HepG2 (cell line): Measurements from ENCODE around the gene ABI2. TPM values are rescaled to one million over a fixed set of nuclear protein-coding genes. Genes with fewer than 3 reads are reported as not detected.

Source experiments
- ATAC-seq: fragments of 200-7000 bp; cut with Tn5 transposase; 3 replicates; pipeline ENCODE4 v1.9.1; 2020; ENCODE audit warnings: mild to moderate bottlenecking, moderate library complexity
- BruUV-seq: library from RNA; stranded (reverse); fragments of 400-500 nt; replicated peaks from 2 replicates; lab custom pipeline; 2021; lab: Mats Ljungman, UMichigan
- CTCF ChIA-PET: fragments of 300-600 bp; formaldehyde crosslinking; extraction: SDS; loops from one replicate; lab custom pipeline; 2021; ENCODE audit warnings: low total read pairs, inconsistent platforms, low intra/inter-chr PET ratio; lab: Yijun Ruan, JAX
- POLR2A ChIA-PET: fragments of 350-600 bp; sonication (Branson Sonifier 250); formaldehyde crosslinking; loops from one replicate; lab custom pipeline; 2020; ENCODE audit warnings: antibody characterized with exemption, inconsistent platforms; lab: Yijun Ruan, JAX
- DNase-seq: peaks from one replicate; pipeline ENCODE4 v3.0.0-alpha.2; 2015; ENCODE audit warnings: low spot score
- FAIRE-seq: peaks from 3 replicates; lab custom pipeline; 2011; peaks lifted over from hg19 to GRCh38; lab: Jason Lieb, UNC
- H2AFZ ChIP-seq: one replicate; pipeline ENCODE4 v1.6.1; 2011; ENCODE audit warnings: low read length, inconsistent platforms
- H3K27ac ChIP-seq: fragments of 300-600 bp; 3 replicates; pipeline ENCODE4 v1.8.0; 2011; ENCODE audit warnings: mixed run types, mild to moderate bottlenecking, mixed read lengths, low read length, inconsistent platforms; ENCODE audit not compliant: insufficient read depth; ENCODE audit errors: extremely low read length
- H3K27me3 ChIP-seq, 2 experiments: fragments of 200-600 bp in 1 of 2; 2 replicates in 1 of 2; 3 replicates in 1 of 2; pipeline versions ENCODE4 v1.6.0 to v1.8.0; 2011; ENCODE audit warnings: low read length in 2 of 2, mild to moderate bottlenecking in 2 of 2, moderate library complexity in 2 of 2, inconsistent platforms in 1 of 2; ENCODE audit not compliant: insufficient read depth in 2 of 2, control insufficient read depth in 1 of 2
- H3K36me3 ChIP-seq, 2 experiments: fragments of 200-600 bp in 1 of 2; replicated peaks in 1 of 2; 2 replicates in 1 of 2; 3 replicates in 1 of 2; pipeline versions ENCODE4 v1.5.1 to v1.8.0; 2011; ENCODE audit warnings: low read length in 2 of 2, inconsistent platforms in 1 of 2; ENCODE audit not compliant: insufficient read depth in 2 of 2, control insufficient read depth in 1 of 2
- H3K4me1 ChIP-seq: 2 replicates; pipeline ENCODE4 v1.5.1; 2012; ENCODE audit warnings: low read length, inconsistent platforms; ENCODE audit not compliant: insufficient read depth
- H3K4me2 ChIP-seq: 2 replicates; pipeline ENCODE4 v1.6.0; 2011; ENCODE audit warnings: low read depth, low read length, inconsistent platforms
- H3K4me3 ChIP-seq, 3 experiments: fragments of 200-600 bp in 1 of 3; sonication (generic), shearing (Covaris generic) in 1 of 3; replicated peaks in 1 of 3; 2 replicates each; pipeline ENCODE4 v1.5.1; 2011 to 2016; ENCODE audit warnings: low read length in 3 of 3, inconsistent platforms in 2 of 3, low read depth in 2 of 3, mild to moderate bottlenecking in 2 of 3, control low read depth in 1 of 3, mixed read lengths in 1 of 3; ENCODE audit not compliant: insufficient read depth in 1 of 3
- H3K79me2 ChIP-seq: one replicate; pipeline ENCODE4 v1.6.1; 2011; ENCODE audit warnings: low read length, inconsistent platforms; ENCODE audit not compliant: insufficient read depth
- H3K9ac ChIP-seq: 2 replicates; pipeline ENCODE4 v1.6.0; 2011; ENCODE audit warnings: mild to moderate bottlenecking, low read depth, low read length, inconsistent platforms; ENCODE audit not compliant: insufficient read depth
- H3K9me3 ChIP-seq: 2 replicates; pipeline ENCODE4 v1.5.1; 2012; ENCODE audit warnings: mild to moderate bottlenecking, low read length
- H4K20me1 ChIP-seq: 2 replicates; pipeline ENCODE4 v1.6.0; 2011; ENCODE audit warnings: inconsistent platforms, mild to moderate bottlenecking, low read length, moderate library complexity; ENCODE audit not compliant: insufficient read depth
- DMAP1 ChIP-seq: IDR thresholded peaks from 2 replicates; pipeline ENCODE4 v1.6.1; 2016
- ERF ChIP-seq: IDR thresholded peaks from 2 replicates; pipeline ENCODE4 v1.6.1; 2018; ENCODE audit warnings: missing biosample characterization, missing genetic modification reagents
- GMEB1 ChIP-seq: sonication (generic); formaldehyde crosslinking; IDR thresholded peaks from 2 replicates; pipeline ENCODE4 v1.5.1; 2020; ENCODE audit warnings: missing genetic modification reagents, mild to moderate bottlenecking, borderline replicate concordance
- HNF4A ChIP-seq: sonication (generic); formaldehyde crosslinking; IDR thresholded peaks from 2 replicates; pipeline ENCODE4 v1.4.0; 2020; ENCODE audit warnings: missing genetic modification reagents
- POLR2G ChIP-seq: fragments of 200-400 bp; formaldehyde crosslinking; IDR thresholded peaks from 2 replicates; pipeline ENCODE4 v1.6.1; 2018; ENCODE audit warnings: mild to moderate bottlenecking, low read depth, low read length, moderate library complexity
- STAG1 ChIP-seq: sonication (generic); formaldehyde crosslinking; IDR thresholded peaks from 2 replicates; pipeline ENCODE4 v1.4.0; 2020; ENCODE audit warnings: missing genetic modification reagents
- ZNF292 ChIP-seq: sonication (generic); formaldehyde crosslinking; IDR thresholded peaks from 2 replicates; pipeline ENCODE4 v1.8.1; 2022; ENCODE audit warnings: mild to moderate bottlenecking, low read depth, missing genetic modification reagents, borderline replicate concordance
- ZNF30 ChIP-seq: sonication (generic); formaldehyde crosslinking; IDR thresholded peaks from 2 replicates; pipeline ENCODE4 v1.5.0; 2020; ENCODE audit warnings: mild to moderate bottlenecking, missing genetic modification reagents
- ZSCAN30 ChIP-seq: sonication (generic); formaldehyde crosslinking; IDR thresholded peaks from 2 replicates; pipeline ENCODE4 v1.5.0; 2020; ENCODE audit warnings: mild to moderate bottlenecking, missing genetic modification reagents
- WGBS: methylation state at CpG from one replicate; pipeline ENCODE4 v1.1.6; 2017; ENCODE audit warnings: low lambda C conversion rate; 5-methylcytosine and 5-hydroxymethylcytosine counted together
- in situ Hi-C: cut with HindIII; loops from 2 replicates; pipeline ENCODE4 v1.10.0; 2017; ENCODE audit warnings: low pct_unique_long_range_greater_than_20kb; ENCODE audit not compliant: extremely low pct_ligation_motif_present
- intact Hi-C: fragments of 100-400 bp; cut with micrococcal nuclease; formaldehyde crosslinking; loops from one replicate; pipeline ENCODE4 v1.10.0; 2022; ENCODE audit not compliant: unreplicated experiment
- polyA plus RNA-seq, 8 experiments: library from polyadenylated mRNA; depleted of rRNA in 3 of 8; stranded (reverse) in 7 of 8; unstranded in 1 of 8; fragments of >200 nt; fragmentation: Illumina TruSeq in 4 of 8; extraction: Trizol in 4 of 8; gene quantifications; 2 replicates each; pipeline versions ENCODE4 v1.2.1 to v1.2.3, GENCODE V29; 2011 to 2016; ENCODE audit warnings: low read depth in 4 of 8, missing spikeins in 1 of 8, mixed read lengths in 1 of 8; ENCODE audit not compliant: insufficient read depth in 1 of 8
- total RNA-seq, 5 experiments: library from RNA; depleted of rRNA; stranded (reverse); fragments of >200 nt; fragmentation: Illumina TruSeq; extraction: Trizol; gene quantifications; 2 replicates each; pipeline ENCODE4 v1.2.3, GENCODE V29; 2016; ENCODE audit warnings: low read depth in 1 of 5
- TF ChIP-seq, protein P1 (sequence below): IDR thresholded peaks from 2 replicates; pipeline ENCODE4 v1.6.1; 2016; ENCODE audit warnings: low read depth

ABI2 gene
- total and polyA plus RNA-seq, 2 of the 13 experiments (the other 11 are each of a cell fraction or from before 2014, with no cell fraction given) = 28.4 to 32.4 TPM

DNA sequence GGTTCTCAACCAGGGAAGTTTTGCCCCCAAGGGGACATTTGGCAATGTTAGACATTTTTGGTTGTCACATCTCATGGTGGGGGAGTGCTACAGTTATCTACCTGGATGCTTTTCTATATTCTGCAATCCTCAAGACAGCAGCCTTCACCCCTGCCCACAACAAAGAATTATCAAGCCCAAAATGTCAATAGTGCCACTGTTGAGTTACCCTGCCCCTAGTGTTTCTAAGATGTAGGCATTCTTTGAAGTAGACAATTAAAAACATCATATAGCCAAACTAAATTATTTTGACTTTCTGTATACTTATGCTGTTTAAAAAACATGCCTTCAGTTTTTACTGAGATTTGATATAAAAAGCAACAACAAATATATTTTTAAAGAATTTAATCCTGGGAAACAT is 48.0 kb downstream of the ABI2 start:
- Histone ChIP-seq H3K4me2 (no peak overlapping the region), H3K79me2 (no peaks in the 10 kb centered on the region), H3K9me3 (no peaks in the 10 kb centered on the region), H2AFZ (no peak overlapping the region), H3K36me3 (peaks cover 0 to 4% of the 10 kb centered on the region in 2 experiments; a peak in 3 of 5 replicates), H3K9ac (no peak overlapping the region), H4K20me1 (no peaks in the 10 kb centered on the region), H3K4me3 (no peak overlapping the region), H3K27me3 (no peaks in the 10 kb centered on the region), H3K27ac (no peak overlapping the region), H3K4me1 (no peaks in the 10 kb centered on the region)
- no peak for FAIRE-seq
- BruUV-seq = no TSS peak
- ChIA-PET CTCF (no interaction called here), POLR2A (no interaction called here)
- in situ Hi-C loops = no loop called here
- TF ChIP-seq STAG1 (CRISPR knock-in tag) (0 out of 2 replicates have a peak, but pooled peaks have one; percentile 21), ZNF30 (CRISPR knock-in tag) (no peak)
- no peak for ATAC-seq
- no peak for DNase-seq
- intact Hi-C loops = no loop called here

- WGBS = 90% methylated on average over 3 of the region's 3 CpGs
- intact Hi-C loops = no loop called here
- BruUV-seq = no TSS peak
- POLR2A ChIA-PET = no interaction called here
- Histone ChIP-seq H3K4me1 (no peaks in the 10 kb centered on the region), H3K4me3 (no peak overlapping the region), H3K27ac (no peak overlapping the region), H3K9me3 (no peaks in the 10 kb centered on the region), H3K79me2 (no peaks in the 10 kb centered on the region), H4K20me1 (no peaks in the 10 kb centered on the region), H3K4me2 (no peak overlapping the region), H3K27me3 (no peaks in the 10 kb centered on the region), H3K9ac (no peak overlapping the region), H3K36me3 (peaks cover 0 to 4% of the 10 kb centered on the region in 2 experiments; a peak in 3 of 5 replicates), H2AFZ (no peak overlapping the region)
- CTCF ChIA-PET = no interaction called here
- TF ChIP-seq HNF4A (CRISPR knock-in tag) (peak; percentile 38; the same call in 1 of the 2 replicates), DMAP1 (no peak), ERF (CRISPR knock-in tag) (no peak), GMEB1 (CRISPR knock-in tag) (no peak), ZNF292 (CRISPR knock-in tag) (0 out of 2 replicates have a peak, but pooled peaks have one; percentile 36), ZSCAN30 (no peak), POLR2G (no peak)
- TF ChIP-seq, protein P1, sequence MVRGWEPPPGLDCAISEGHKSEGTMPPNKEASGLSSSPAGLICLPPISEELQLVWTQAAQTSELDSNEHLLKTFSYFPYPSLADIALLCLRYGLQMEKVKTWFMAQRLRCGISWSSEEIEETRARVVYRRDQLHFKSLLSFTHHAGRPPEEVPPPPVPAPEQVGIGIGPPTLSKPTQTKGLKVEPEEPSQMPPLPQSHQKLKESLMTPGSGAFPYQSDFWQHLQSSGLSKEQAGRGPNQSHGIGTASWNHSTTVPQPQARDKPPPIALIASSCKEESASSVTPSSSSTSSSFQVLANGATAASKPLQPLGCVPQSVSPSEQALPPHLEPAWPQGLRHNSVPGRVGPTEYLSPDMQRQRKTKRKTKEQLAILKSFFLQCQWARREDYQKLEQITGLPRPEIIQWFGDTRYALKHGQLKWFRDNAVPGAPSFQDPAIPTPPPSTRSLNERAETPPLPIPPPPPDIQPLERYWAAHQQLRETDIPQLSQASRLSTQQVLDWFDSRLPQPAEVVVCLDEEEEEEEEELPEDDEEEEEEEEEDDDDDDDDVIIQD (CRISPR knock-in tag) = 0 out of 2 replicates have a peak, but pooled peaks have one; percentile 22
- DNase-seq (peak; percentile 22), ATAC-seq (peak; percentile 88), FAIRE-seq (no peak)
- in situ Hi-C loops = no loop called here
Observed at GRCh38 chr2:203379156-203379555, 51.0 kb downstream of the ABI2 start.
